Measurements from ENCODE around the gene KLF7. TPM values are rescaled to one million over a fixed set of nuclear protein-coding genes. Genes with fewer than 3 reads are reported as not detected.

KLF7 gene
- total RNA-seq, 2 experiments from 2014 or later = not detected

DNA sequence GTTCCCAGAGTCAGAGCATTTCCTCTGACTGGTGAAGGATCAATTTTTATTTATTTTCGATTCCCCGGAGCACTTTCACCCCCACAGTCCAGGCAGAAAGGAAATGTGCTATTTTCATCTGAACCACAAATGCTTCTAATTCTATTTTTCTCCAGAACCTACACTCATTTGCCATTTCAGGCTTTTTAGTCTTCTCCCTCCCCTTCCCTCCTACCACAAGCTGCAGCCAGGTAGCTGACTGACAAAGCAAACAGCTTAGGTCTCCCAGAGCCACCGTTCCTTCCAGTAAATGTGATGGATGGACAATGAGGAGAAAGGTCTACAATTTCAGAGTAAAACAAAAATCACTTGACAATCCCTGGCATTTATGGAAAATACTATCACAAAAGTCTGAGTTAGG, 76.9 kb downstream of the KLF7 start:
- ChIA-PET CTCF (ENCODE audit: unreplicated experiment) (no interaction called here), POLR2A (no interaction called here)
- no TSS peak for BruUV-seq (replicated peaks)

GRCh38 chr2:207088276-207088675, 77.5 kb downstream of the KLF7 start:
- Histone ChIP-seq H3K4me1 (ENCODE audit: insufficient read depth, low read length, poor library complexity, severe bottlenecking) (no peaks in the 10 kb centered on the region), H3K36me3 (ENCODE audit: insufficient read depth, low read length) (no peaks in the 10 kb centered on the region), H3K9me3 (ENCODE audit: low read length) (no peaks in the 10 kb centered on the region), H3K27ac (ENCODE audit: low read depth, low read length, poor library complexity, severe bottlenecking) (no peak overlapping the region), H3K4me3 (ENCODE audit: low read depth, low read length, poor library complexity, severe bottlenecking) (no peak overlapping the region), H2AFZ (ENCODE audit: low read length) (no peak overlapping the region), H3K79me2 (ENCODE audit: insufficient read depth, low read depth, low read length) (no peaks in the 10 kb centered on the region), H3K4me2 (ENCODE audit: low read length) (no peak overlapping the region), H4K20me1 (ENCODE audit: insufficient read depth, low read length) (no peaks in the 10 kb centered on the region), H3K9me2 (ENCODE audit: insufficient read depth, low read length) (no peaks in the 10 kb centered on the region)
- no peak for DNase-seq (ENCODE audit: low spot score)
- intact Hi-C loops (cut with micrococcal nuclease; ENCODE audit: unreplicated experiment) = no loop called here
- TF ChIP-seq, protein P1, sequence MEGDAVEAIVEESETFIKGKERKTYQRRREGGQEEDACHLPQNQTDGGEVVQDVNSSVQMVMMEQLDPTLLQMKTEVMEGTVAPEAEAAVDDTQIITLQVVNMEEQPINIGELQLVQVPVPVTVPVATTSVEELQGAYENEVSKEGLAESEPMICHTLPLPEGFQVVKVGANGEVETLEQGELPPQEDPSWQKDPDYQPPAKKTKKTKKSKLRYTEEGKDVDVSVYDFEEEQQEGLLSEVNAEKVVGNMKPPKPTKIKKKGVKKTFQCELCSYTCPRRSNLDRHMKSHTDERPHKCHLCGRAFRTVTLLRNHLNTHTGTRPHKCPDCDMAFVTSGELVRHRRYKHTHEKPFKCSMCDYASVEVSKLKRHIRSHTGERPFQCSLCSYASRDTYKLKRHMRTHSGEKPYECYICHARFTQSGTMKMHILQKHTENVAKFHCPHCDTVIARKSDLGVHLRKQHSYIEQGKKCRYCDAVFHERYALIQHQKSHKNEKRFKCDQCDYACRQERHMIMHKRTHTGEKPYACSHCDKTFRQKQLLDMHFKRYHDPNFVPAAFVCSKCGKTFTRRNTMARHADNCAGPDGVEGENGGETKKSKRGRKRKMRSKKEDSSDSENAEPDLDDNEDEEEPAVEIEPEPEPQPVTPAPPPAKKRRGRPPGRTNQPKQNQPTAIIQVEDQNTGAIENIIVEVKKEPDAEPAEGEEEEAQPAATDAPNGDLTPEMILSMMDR (conservative IDR thresholded peaks at IDR 0.05; ENCODE audit: low read length) = no peak
- ChIA-PET POLR2A (interaction anchor here (0.6 to 0.7 kb wide), 2 partner anchors 26 to 209 kb away, joined by 3 to 4 read pairs; no protein-coding TSS in a partner anchor), CTCF (ENCODE audit: unreplicated experiment) (no interaction called here)
- no TSS peak for BruUV-seq (replicated peaks)

More for the DNA sequence above, 76.9 kb downstream of the KLF7 start:
- H3K9me2 ChIP-seq (ENCODE audit: insufficient read depth, low read length) = no peaks in the 10 kb centered on the region
- no peak overlapping the region for H3K4me2 ChIP-seq (ENCODE audit: low read length)
- no peak for DNase-seq (ENCODE audit: low spot score)
- no peaks in the 10 kb centered on the region for H4K20me1 ChIP-seq (ENCODE audit: insufficient read depth, low read length)
- no peaks in the 10 kb centered on the region for H3K4me1 ChIP-seq (ENCODE audit: insufficient read depth, low read length, poor library complexity, severe bottlenecking)
- H3K27ac ChIP-seq (ENCODE audit: low read depth, low read length, poor library complexity, severe bottlenecking) = no peak overlapping the region
- intact Hi-C loops (cut with micrococcal nuclease; ENCODE audit: unreplicated experiment) = no loop called here
- no peaks in the 10 kb centered on the region for H3K36me3 ChIP-seq (ENCODE audit: insufficient read depth, low read length)
- H3K79me2 ChIP-seq (ENCODE audit: insufficient read depth, low read depth, low read length) = no peaks in the 10 kb centered on the region
- no peak overlapping the region for H2AFZ ChIP-seq (ENCODE audit: low read length)
- TF ChIP-seq EZH2phosphoT487 (IDR thresholded peaks at IDR 0.05; ENCODE audit: borderline replicate concordance, low read depth, low read length) = no peak
- TF ChIP-seq, protein P1 (conservative IDR thresholded peaks at IDR 0.05; ENCODE audit: low read length) = no peak
- H3K4me3 ChIP-seq (ENCODE audit: low read depth, low read length, poor library complexity, severe bottlenecking) = no peak overlapping the region
- no peaks in the 10 kb centered on the region for H3K9me3 ChIP-seq (ENCODE audit: low read length)

DNA sequence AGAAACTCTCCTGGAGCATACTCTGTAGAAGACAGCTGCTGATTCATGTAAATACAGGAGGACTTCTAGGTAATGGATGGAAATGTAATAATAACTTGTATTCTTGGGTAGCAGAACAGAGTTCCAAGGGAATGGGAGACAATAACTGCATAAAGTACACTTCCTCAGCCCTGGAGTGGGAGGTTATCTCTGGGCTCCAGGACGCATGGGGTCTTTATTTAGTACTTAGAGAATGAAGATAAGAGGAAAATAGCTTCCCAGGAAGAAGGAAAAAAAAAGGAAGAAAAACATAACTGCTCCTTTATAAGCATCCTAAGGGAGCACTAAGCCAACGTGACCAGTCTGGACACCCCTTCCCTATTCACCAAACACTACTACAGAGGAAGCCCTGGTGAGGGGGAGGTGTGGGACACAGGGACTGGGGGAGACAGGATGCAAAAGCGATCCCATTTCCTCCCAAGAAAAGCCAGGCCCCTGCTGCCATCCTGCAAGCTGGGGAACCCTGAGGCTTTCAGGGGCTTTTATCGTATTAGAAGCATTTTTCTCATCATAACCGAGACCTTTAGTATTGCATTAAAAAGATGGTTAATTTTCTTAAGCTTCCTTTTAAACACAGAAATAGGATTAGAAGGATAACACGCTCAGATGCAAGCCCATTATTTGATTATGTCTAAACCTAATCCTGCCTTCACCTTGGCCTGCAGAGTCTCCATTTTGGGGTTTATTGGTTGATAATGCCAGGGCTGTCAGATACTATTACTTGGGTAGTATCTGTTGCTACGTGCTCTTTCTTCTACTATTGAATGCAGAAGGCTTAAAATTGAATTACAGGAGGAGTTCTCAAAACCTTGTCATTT, 78.5 kb downstream of the KLF7 start:
- Histone ChIP-seq H3K4me1 (ENCODE audit: insufficient read depth, low read length, poor library complexity, severe bottlenecking) (no peaks in the 10 kb centered on the region), H3K27ac (ENCODE audit: low read depth, low read length, poor library complexity, severe bottlenecking) (no peak overlapping the region), H3K9me3 (ENCODE audit: low read length) (no peaks in the 10 kb centered on the region), H3K36me3 (ENCODE audit: insufficient read depth, low read length) (no peaks in the 10 kb centered on the region), H3K79me2 (ENCODE audit: insufficient read depth, low read depth, low read length) (no peaks in the 10 kb centered on the region), H3K9me2 (ENCODE audit: insufficient read depth, low read length) (no peaks in the 10 kb centered on the region), H2AFZ (ENCODE audit: low read length) (no peak overlapping the region), H4K20me1 (ENCODE audit: insufficient read depth, low read length) (no peaks in the 10 kb centered on the region), H3K4me2 (ENCODE audit: low read length) (no peak overlapping the region), H3K4me3 (ENCODE audit: low read depth, low read length, poor library complexity, severe bottlenecking) (no peak overlapping the region)
- no peak for DNase-seq (ENCODE audit: low spot score)
- BruUV-seq (replicated peaks) = no TSS peak
- TF ChIP-seq, protein P1 (conservative IDR thresholded peaks at IDR 0.05; ENCODE audit: low read length) = no peak
- TF ChIP-seq EZH2phosphoT487 (IDR thresholded peaks at IDR 0.05; ENCODE audit: borderline replicate concordance, low read depth, low read length) = no peak
- CTCF ChIA-PET (ENCODE audit: unreplicated experiment) = no interaction called here
- intact Hi-C loops (cut with micrococcal nuclease; ENCODE audit: unreplicated experiment) = no loop called here
- POLR2A ChIA-PET = interaction anchor here (0.9 kb wide), 1 partner anchor 18 kb away, joined by 3 read pairs; no protein-coding TSS in a partner anchor
